Mesenchymal stem cell (in vitro differentiated cells and primary cell): ENCODE results near the gene BEAN1.
"Not testable (repeated sequence)": the region's sequence is repeated elsewhere in the genome, so short reads cannot be mapped to it uniquely, and the experiment has no call there.

Experiments used
- DNase-seq: peaks from one replicate; pipeline ENCODE4 v3.0.0-alpha.2; 2013
- H2AFZ ChIP-seq: one replicate; pipeline ENCODE4 v1.6.1; 2013; ENCODE audit warnings: low read depth, mild to moderate bottlenecking, control low read depth, inconsistent platforms, low read length, moderate library complexity
- H2AK5ac ChIP-seq: 2 replicates; pipeline ENCODE4 v1.6.1; 2013; ENCODE audit warnings: low read length, moderate library complexity, mild to moderate bottlenecking, inconsistent platforms; ENCODE audit not compliant: severe bottlenecking
- H2BK120ac ChIP-seq: one replicate; pipeline ENCODE4 v1.6.1; 2013; ENCODE audit warnings: low read depth, mild to moderate bottlenecking, inconsistent platforms, low read length, moderate library complexity
- H2BK12ac ChIP-seq, 2 experiments: one replicate each; pipeline ENCODE4 v1.6.1; 2013; ENCODE audit warnings: inconsistent platforms in 2 of 2, low read length in 2 of 2, mild to moderate bottlenecking in 2 of 2, moderate library complexity in 2 of 2, control low read depth in 1 of 2
- H2BK15ac ChIP-seq: one replicate; pipeline ENCODE4 v1.6.1; 2013; ENCODE audit warnings: mild to moderate bottlenecking, low read depth, inconsistent platforms; ENCODE audit not compliant: poor library complexity, severe bottlenecking
- H2BK5ac ChIP-seq: 2 replicates; pipeline ENCODE4 v1.6.1; 2013; ENCODE audit warnings: low read depth, mild to moderate bottlenecking, low read length, control low read depth, inconsistent platforms; ENCODE audit not compliant: poor library complexity, severe bottlenecking
- H3K14ac ChIP-seq, 2 experiments: one replicate each; pipeline ENCODE4 v1.6.1; 2013; ENCODE audit warnings: inconsistent platforms in 2 of 2, low read length in 2 of 2, control low read depth in 1 of 2, mild to moderate bottlenecking in 1 of 2, moderate library complexity in 1 of 2
- H3K18ac ChIP-seq, 2 experiments: one replicate each; pipeline ENCODE4 v1.6.1; 2013; ENCODE audit warnings: inconsistent platforms in 2 of 2, low read length in 2 of 2, control low read depth in 1 of 2, low read depth in 1 of 2, mild to moderate bottlenecking in 1 of 2
- H3K23ac ChIP-seq, 2 experiments: one replicate each; pipeline ENCODE4 v1.6.1; 2013; ENCODE audit warnings: inconsistent platforms in 2 of 2, low read length in 2 of 2, mild to moderate bottlenecking in 2 of 2, moderate library complexity in 2 of 2, control low read depth in 1 of 2
- H3K27ac ChIP-seq: 2 replicates; pipeline ENCODE4 v1.5.1; 2013; ENCODE audit warnings: mild to moderate bottlenecking, moderate library complexity, low read length, control low read depth, inconsistent platforms; ENCODE audit not compliant: poor library complexity, severe bottlenecking
- H3K27me3 ChIP-seq, 2 experiments: 2 replicates each; pipeline versions ENCODE4 v1.6.1 to v1.7.0; 2013; ENCODE audit warnings: low read length in 2 of 2, mild to moderate bottlenecking in 2 of 2, moderate library complexity in 2 of 2, control low read depth in 1 of 2, inconsistent platforms in 1 of 2; ENCODE audit not compliant: control insufficient read depth in 1 of 2, insufficient read depth in 1 of 2
- H3K36me3 ChIP-seq, 2 experiments: 2 replicates each; pipeline versions ENCODE4 v1.6.1 to v1.7.0; 2013; ENCODE audit warnings: low read length in 2 of 2, control low read depth in 1 of 2, inconsistent platforms in 1 of 2, low read depth in 1 of 2, mild to moderate bottlenecking in 1 of 2; ENCODE audit not compliant: insufficient read depth in 2 of 2, control insufficient read depth in 1 of 2
- H3K4ac ChIP-seq, 2 experiments: one replicate each; pipeline ENCODE4 v1.6.1; 2013; ENCODE audit warnings: inconsistent platforms in 2 of 2, low read length in 2 of 2, mild to moderate bottlenecking in 2 of 2, moderate library complexity in 2 of 2, control low read depth in 1 of 2, low read depth in 1 of 2
- H3K4me1 ChIP-seq: 2 replicates; pipeline ENCODE4 v1.6.1; 2013; ENCODE audit warnings: low read depth, low read length, control low read depth; ENCODE audit not compliant: control insufficient read depth, insufficient read depth
- H3K4me2 ChIP-seq: 2 replicates; pipeline ENCODE4 v1.6.1; 2013; ENCODE audit warnings: low read length, mild to moderate bottlenecking, inconsistent platforms; ENCODE audit not compliant: poor library complexity, severe bottlenecking
- H3K4me3 ChIP-seq, 2 experiments: 2 replicates each; pipeline versions ENCODE4 v1.5.1 to v1.7.0; 2013; ENCODE audit warnings: low read length in 2 of 2, mild to moderate bottlenecking in 2 of 2, control low read depth in 1 of 2, low read depth in 1 of 2; ENCODE audit not compliant: insufficient read depth in 1 of 2
- H3K79me1 ChIP-seq: replicated peaks from 2 replicates; pipeline ENCODE4 v1.6.1; 2013; ENCODE audit warnings: mild to moderate bottlenecking, control low read depth, low read length, inconsistent platforms; ENCODE audit not compliant: poor library complexity, severe bottlenecking
- H3K9ac ChIP-seq: 2 replicates; pipeline ENCODE4 v1.7.0; 2013; ENCODE audit warnings: mild to moderate bottlenecking, low read length, moderate library complexity
- H3K9me3 ChIP-seq: 2 replicates; pipeline ENCODE4 v1.7.0; 2013; ENCODE audit warnings: mild to moderate bottlenecking, low read length; ENCODE audit not compliant: control insufficient read depth
- H4K8ac ChIP-seq: one replicate; pipeline ENCODE4 v1.6.1; 2013; ENCODE audit warnings: inconsistent platforms, mild to moderate bottlenecking, low read length, moderate library complexity
- H4K91ac ChIP-seq: one replicate; pipeline ENCODE4 v1.6.1; 2013; ENCODE audit warnings: mild to moderate bottlenecking, low read length, inconsistent platforms
- WGBS: methylation state at CpG from one replicate; pipeline ENCODE4 v1.1.7; 2013; ENCODE audit warnings: mixed read lengths; 5-methylcytosine and 5-hydroxymethylcytosine counted together

BEAN1 gene

GRCh38 chr16:66512272-66513110 lies 85.4 kb downstream of the BEAN1 start:
- WGBS = 72% methylated on average over 14 of the region's 15 CpGs
- no peak overlapping the region for H2BK15ac ChIP-seq

GRCh38 chr16:66513111-66513723 lies 86.1 kb downstream of the BEAN1 start:
- no peak overlapping the region for H2AFZ ChIP-seq
- peaks cover 12% of the 10 kb centered on the region for H3K79me1 ChIP-seq
- H3K4me1 ChIP-seq = peaks cover 56% of the 10 kb centered on the region
- peak overlapping the region in 1 of 2 experiments; percentile 3 for H3K18ac ChIP-seq
- no peak overlapping the region for H3K4ac ChIP-seq
- WGBS = 71% methylated on average over 8 of the region's 8 CpGs
- H3K4me3 ChIP-seq = no peak overlapping the region
- H2BK5ac ChIP-seq = peak overlapping the region; percentile 97
- no peak for DNase-seq
- H3K36me3 ChIP-seq = peaks cover 28 to 29% of the 10 kb centered on the region in 2 experiments
- H3K14ac ChIP-seq = peak overlapping the region in 1 of 2 experiments; percentile 3
- H2BK120ac ChIP-seq = no peak overlapping the region
- peak overlapping the region; percentile 70 to 82 for H2BK12ac ChIP-seq
- H4K91ac ChIP-seq = no peak overlapping the region
- no peak overlapping the region for H3K4me2 ChIP-seq
- peak overlapping the region; percentile 99 for H2AK5ac ChIP-seq
- H3K27ac ChIP-seq = peak overlapping the region; percentile 97
- H3K23ac ChIP-seq = no peak overlapping the region
- H2BK15ac ChIP-seq = no peak overlapping the region
- peak overlapping the region; percentile 20 for H3K9ac ChIP-seq
- no peak overlapping the region for H4K8ac ChIP-seq
- H3K27me3 ChIP-seq = no peaks in the 10 kb centered on the region
- no peaks in the 10 kb centered on the region for H3K9me3 ChIP-seq

More at GRCh38 chr16:66512272-66513110, 85.4 kb downstream of the BEAN1 start:
- Histone ChIP-seq H2AFZ (no peak overlapping the region), H2BK120ac (no peak overlapping the region), H3K4me2 (no peak overlapping the region), H3K36me3 (peaks cover 29 to 32% of the 10 kb centered on the region in 2 experiments), H2BK12ac (peak overlapping the region; percentile 43 to 70), H3K4me3 (peak overlapping the region in 1 of 2 experiments; percentile 13), H2BK5ac (peak overlapping the region; percentile 97), H4K8ac (peak overlapping the region; percentile 50), H2AK5ac (peak overlapping the region; percentile 99), H3K14ac (no peak overlapping the region), H3K79me1 (peaks cover 12% of the 10 kb centered on the region), H3K27ac (peak overlapping the region; percentile 97), H3K9me3 (no peaks in the 10 kb centered on the region), H3K4ac (no peak overlapping the region), H3K27me3 (no peaks in the 10 kb centered on the region), H3K18ac (peak overlapping the region in 1 of 2 experiments; percentile 3), H3K9ac (peak overlapping the region; percentile 66), H4K91ac (no peak overlapping the region), H3K23ac (no peak overlapping the region), H3K4me1 (peaks cover 52% of the 10 kb centered on the region)
- DNase-seq = peak; percentile 41

GRCh38 chr16:66514391-66514790 lies 87.3 kb downstream of the BEAN1 start:
- not testable (repeated sequence) for H4K91ac ChIP-seq, H3K9ac ChIP-seq, H4K8ac ChIP-seq, H3K4me2 ChIP-seq, H2BK15ac ChIP-seq, H2AFZ ChIP-seq, H2AK5ac ChIP-seq, H2BK12ac ChIP-seq, H3K23ac ChIP-seq, H3K18ac ChIP-seq, H3K9me3 ChIP-seq, DNase-seq, H3K4ac ChIP-seq, H3K4me3 ChIP-seq, H3K27me3 ChIP-seq, H3K14ac ChIP-seq, H2BK120ac ChIP-seq, H2BK5ac ChIP-seq, H3K27ac ChIP-seq
- peaks cover 23 to 24% of the 10 kb centered on the region in 2 experiments for H3K36me3 ChIP-seq
- 97% methylated on average over 12 of the region's 17 CpGs for WGBS
- peaks cover 48% of the 10 kb centered on the region for H3K4me1 ChIP-seq
- H3K79me1 ChIP-seq = peaks cover 11% of the 10 kb centered on the region

- Histone ChIP-seq H3K14ac (peak overlapping the region in 1 of 2 experiments; percentile 28), H3K4ac (peak overlapping the region; percentile 63 to 79), H2BK5ac (peak overlapping the region; percentile 99), H2BK15ac (peak overlapping the region; percentile 61), H4K8ac (peak overlapping the region; percentile 35), H2AK5ac (peak overlapping the region; percentile 99), H3K4me1 (peaks cover 49% of the 10 kb centered on the region), H3K27ac (peak overlapping the region; percentile 98), H3K36me3 (peaks cover 23 to 26% of the 10 kb centered on the region in 2 experiments), H4K91ac (peak overlapping the region; percentile 87), H3K9ac (peak overlapping the region; percentile 20), H2BK12ac (peak overlapping the region; percentile 2 to 23), H3K79me1 (peaks cover 12% of the 10 kb centered on the region), H3K18ac (peak overlapping the region; percentile 23 to 32)
- not testable (repeated sequence) for H3K23ac ChIP-seq, H2AFZ ChIP-seq, H3K9me3 ChIP-seq, H3K4me2 ChIP-seq, DNase-seq, H3K4me3 ChIP-seq, H2BK120ac ChIP-seq, H3K27me3 ChIP-seq
- 77% methylated on average over 10 of the region's 10 CpGs for WGBS
Observed at GRCh38 chr16:66514980-66515595, 88.0 kb downstream of the BEAN1 start.
